Lung (tissue), 12 donors: ENCODE results near the gene PARP11. TPM values are rescaled to one million over a fixed set of nuclear protein-coding genes. Genes with fewer than 3 reads are reported as not detected.

Experiments
- ATAC-seq: fragments of 200-7000 bp; cut with Tn5 transposase; one replicate; pipeline ENCODE4 v1.9.1; 2020; ENCODE audit warnings: moderate number of reproducible peaks; ENCODE audit not compliant: insufficient read depth, low FRiP score
- DNase-seq, 3 donors: peaks; one replicate each; pipeline ENCODE4 v3.0.0-alpha.2; 2013 to 2017
- H3K27ac ChIP-seq, 2 donors: one replicate each; pipeline ENCODE4 v1.5.1; 2013; ENCODE audit warnings: mild to moderate bottlenecking in 2 of 2, moderate library complexity in 2 of 2, control low read depth in 1 of 2, inconsistent platforms in 1 of 2, low read depth in 1 of 2, low read length in 1 of 2
- H3K27me3 ChIP-seq, 3 donors: one replicate each; pipeline ENCODE4 v1.5.1; 2013; ENCODE audit warnings: low read length in 2 of 3; ENCODE audit not compliant: control insufficient read depth in 3 of 3, insufficient read depth in 3 of 3
- H3K36me3 ChIP-seq, 4 donors: one replicate each; pipeline ENCODE4 v1.5.1; 2013; ENCODE audit warnings: low read length in 4 of 4, mild to moderate bottlenecking in 1 of 4, moderate library complexity in 1 of 4; ENCODE audit not compliant: control insufficient read depth in 4 of 4, insufficient read depth in 4 of 4
- H3K4me1 ChIP-seq, 5 donors: one replicate each; pipeline ENCODE4 v1.5.1; 2013; ENCODE audit warnings: low read length in 5 of 5, mild to moderate bottlenecking in 2 of 5, moderate library complexity in 1 of 5; ENCODE audit not compliant: control insufficient read depth in 5 of 5, insufficient read depth in 5 of 5
- H3K4me3 ChIP-seq: one replicate; pipeline ENCODE4 v1.5.1; 2013; ENCODE audit warnings: mild to moderate bottlenecking, control low read depth, moderate library complexity
- H3K9ac ChIP-seq, 2 donors: one replicate each; pipeline ENCODE4 v1.5.1; 2013; ENCODE audit warnings: low read length in 2 of 2, control low read depth in 1 of 2; ENCODE audit not compliant: insufficient read depth in 1 of 2
- H3K9me3 ChIP-seq, 4 donors: one replicate each; pipeline ENCODE4 v1.5.1; 2013; ENCODE audit warnings: low read length in 3 of 4, mild to moderate bottlenecking in 1 of 4, moderate library complexity in 1 of 4; ENCODE audit not compliant: control insufficient read depth in 4 of 4, insufficient read depth in 3 of 4
- CTCF ChIP-seq: IDR thresholded peaks from 2 replicates; pipeline ENCODE4 v1.5.1; 2012; ENCODE audit warnings: mild to moderate bottlenecking; ENCODE audit errors: control extremely low read depth, extremely low read depth
- WGBS, 2 donors: extraction: QIAGEN DNeasy Blood & Tissue Kit; methylation state at CpG; one replicate each; pipeline ENCODE4 v1.1.7; 2013; 5-methylcytosine and 5-hydroxymethylcytosine counted together
- polyA plus RNA-seq, 2 donors: library from polyadenylated mRNA; stranded (reverse); fragments of 200-250 nt; gene quantifications; one replicate each; pipeline ENCODE4 v1.2.1, GENCODE V29; 2013
- total RNA-seq, 2 donors: library from RNA; depleted of rRNA in 1 of 2; stranded (reverse); fragments of >200 nt in 1 of 2; gene quantifications; one replicate each; pipeline ENCODE4 v1.2.1, GENCODE V29; 2014 to 2021
- donor health status: control.
- donor health status: control.
- donor health status: Bipolar disorder and iron deficiency.
- donor health status: healthy.
- donor health status: DM: yes; HTN: yes; CAD: no.

Gene PARP11
- total and polyA plus RNA-seq, 4 donors = 2.7 to 12.8 (median 8.1) TPM

GRCh38 chr12:3912863-3913262 lies 39.7 kb upstream of the PARP11 start:
- no peak overlapping the region for H3K27ac ChIP-seq
- TF ChIP-seq CTCF = no peak
- no peak overlapping the region for H3K9ac ChIP-seq
- H3K27me3 ChIP-seq = no peaks in the 10 kb centered on the region
- ATAC-seq (no peak), DNase-seq (no peak)
- no peak overlapping the region for H3K4me3 ChIP-seq
- no peaks in the 10 kb centered on the region for H3K4me1 ChIP-seq
- H3K36me3 ChIP-seq = no peaks in the 10 kb centered on the region
- peaks cover 0 to 5% (median 0%) of the 10 kb centered on the region in 4 donors for H3K9me3 ChIP-seq
- 95 to 99% methylated on average over 3 of the region's 3 CpGs for WGBS, 2 donors

- Histone ChIP-seq H3K9me3 (peaks cover 0 to 5% (median 0%) of the 10 kb centered on the region in 4 donors), H3K4me3 (no peak overlapping the region), H3K36me3 (no peaks in the 10 kb centered on the region), H3K4me1 (no peaks in the 10 kb centered on the region), H3K27ac (no peak overlapping the region), H3K27me3 (no peaks in the 10 kb centered on the region), H3K9ac (no peak overlapping the region)
- DNase-seq (no peak), ATAC-seq (no peak)
- TF ChIP-seq CTCF = no peak
- 93 to 95% methylated on average over 1 of the region's 1 CpG for WGBS, 2 donors
Measured at GRCh38 chr12:3911409-3911808, 38.2 kb upstream of the PARP11 start.

GRCh38 chr12:3905664-3906063 lies 32.5 kb upstream of the PARP11 start:
- no peak for TF ChIP-seq CTCF
- no peak overlapping the region for H3K4me3 ChIP-seq
- WGBS, 2 donors = 79 to 91% methylated on average over 5 of the region's 5 CpGs
- DNase-seq (no peak), ATAC-seq (no peak)
- H3K27me3 ChIP-seq = no peaks in the 10 kb centered on the region
- H3K36me3 ChIP-seq = no peaks in the 10 kb centered on the region
- H3K27ac ChIP-seq = no peak overlapping the region
- no peaks in the 10 kb centered on the region for H3K9me3 ChIP-seq
- H3K9ac ChIP-seq = no peak overlapping the region
- no peaks in the 10 kb centered on the region for H3K4me1 ChIP-seq

GRCh38 chr12:3904999-3905398 lies 31.8 kb upstream of the PARP11 start:
- DNase-seq = no peak
- Histone ChIP-seq H3K36me3 (no peaks in the 10 kb centered on the region), H3K27ac (no peak overlapping the region), H3K9ac (no peak overlapping the region), H3K4me3 (no peak overlapping the region), H3K4me1 (no peaks in the 10 kb centered on the region), H3K9me3 (no peaks in the 10 kb centered on the region), H3K27me3 (no peaks in the 10 kb centered on the region)
- 50 to 77% methylated on average over 2 of the region's 2 CpGs for WGBS, 2 donors
- ATAC-seq = no peak
- TF ChIP-seq CTCF = no peak
